ENCODE data around the gene BPI.
"Not testable (repeated sequence)": the region's sequence is repeated elsewhere in the genome, so short reads cannot be mapped to it uniquely, and the experiment has no call there.

BPI gene

GRCh38 chr20:38302786-38303185, 1.2 kb upstream of the BPI start:
- no peak for DNase-seq (ENCODE audit: low read depth in 1 of 2, low spot score in 1 of 2)

GRCh38 chr20:38304845-38305447, 990 bp downstream of the BPI start:
- DNase-seq (ENCODE audit: low read depth in 1 of 2, low spot score in 1 of 2) = no peak

GRCh38 chr20:38305541-38305940, 1.6 kb downstream of the BPI start:
- no peak for DNase-seq (ENCODE audit: low read depth in 1 of 2, low spot score in 1 of 2)

GRCh38 chr20:38306379-38306778, 2.4 kb downstream of the BPI start:
- no peak for DNase-seq (ENCODE audit: low read depth in 1 of 2, low spot score in 1 of 2)

GRCh38 chr20:38307371-38308046, 3.6 kb downstream of the BPI start:
- no peak for DNase-seq (ENCODE audit: low read depth in 1 of 2, low spot score in 1 of 2)

- DNase-seq (ENCODE audit: low read depth in 1 of 2, low spot score in 1 of 2) = no peak
Observed at GRCh38 chr20:38308047-38308438, 4.1 kb downstream of the BPI start.

GRCh38 chr20:38308447-38308846, 4.5 kb downstream of the BPI start:
- no peak for DNase-seq (ENCODE audit: low read depth in 1 of 2, low spot score in 1 of 2)

GRCh38 chr20:38311091-38311490, 7.1 kb downstream of the BPI start:
- DNase-seq (ENCODE audit: low read depth in 1 of 2, low spot score in 1 of 2) = no peak

GRCh38 chr20:38311491-38311890, 7.5 kb downstream of the BPI start:
- no peak for DNase-seq (ENCODE audit: low read depth in 1 of 2, low spot score in 1 of 2)

GRCh38 chr20:38313676-38314075, 9.7 kb downstream of the BPI start:
- no peak for DNase-seq (ENCODE audit: low read depth in 1 of 2, low spot score in 1 of 2)

GRCh38 chr20:38314350-38314749, 10.4 kb downstream of the BPI start:
- DNase-seq (ENCODE audit: low read depth in 1 of 2, low spot score in 1 of 2) = not testable (repeated sequence)

GRCh38 chr20:38315290-38315966, 11.5 kb downstream of the BPI start:
- DNase-seq (ENCODE audit: low read depth in 1 of 2, low spot score in 1 of 2) = no peak

- DNase-seq (ENCODE audit: low read depth in 1 of 2, low spot score in 1 of 2) = no peak
Observed at GRCh38 chr20:38316341-38316740, 12.4 kb downstream of the BPI start.

GRCh38 chr20:38317422-38317821, 13.5 kb downstream of the BPI start:
- DNase-seq (ENCODE audit: low read depth in 1 of 2, low spot score in 1 of 2) = no peak

GRCh38 chr20:38320221-38320620, 16.3 kb downstream of the BPI start:
- no peak for DNase-seq (ENCODE audit: low read depth in 1 of 2, low spot score in 1 of 2)

- DNase-seq (ENCODE audit: low read depth in 1 of 2, low spot score in 1 of 2) = no peak
Observed at GRCh38 chr20:38321959-38322598, 18.1 kb downstream of the BPI start.

- DNase-seq (ENCODE audit: low read depth in 1 of 2, low spot score in 1 of 2) = no peak
Observed at GRCh38 chr20:38324159-38324558, 20.2 kb downstream of the BPI start.

GRCh38 chr20:38325167-38325566, 21.2 kb downstream of the BPI start:
- DNase-seq (ENCODE audit: low read depth in 1 of 2, low spot score in 1 of 2) = no peak

- DNase-seq (ENCODE audit: low read depth in 1 of 2, low spot score in 1 of 2) = no peak
Observed at GRCh38 chr20:38325905-38326304, 21.9 kb downstream of the BPI start.

- DNase-seq (ENCODE audit: low read depth in 1 of 2, low spot score in 1 of 2) = no peak
Observed at GRCh38 chr20:38326309-38326708, 22.4 kb downstream of the BPI start.

- DNase-seq (ENCODE audit: low read depth in 1 of 2, low spot score in 1 of 2) = no peak
Observed at GRCh38 chr20:38330638-38331037, 26.7 kb downstream of the BPI start.

GRCh38 chr20:38331245-38331644, 27.3 kb downstream of the BPI start:
- DNase-seq (ENCODE audit: low read depth in 1 of 2, low spot score in 1 of 2) = no peak
